Neuron (in vitro differentiated cells): ENCODE results near the gene OR7A10.

Experiments
- H2AFZ ChIP-seq: one replicate; pipeline ENCODE4 v1.6.1; 2013; ENCODE audit warnings: low read depth, mild to moderate bottlenecking, inconsistent platforms, low read length, moderate library complexity
- H3K27me3 ChIP-seq: one replicate; pipeline ENCODE4 v1.6.1; 2013; ENCODE audit warnings: low read length; ENCODE audit not compliant: insufficient read depth
- H3K36me3 ChIP-seq: one replicate; pipeline ENCODE4 v1.6.1; 2013; ENCODE audit warnings: low read length; ENCODE audit not compliant: insufficient read depth
- H3K4me1 ChIP-seq: one replicate; pipeline ENCODE4 v1.6.1; 2013; ENCODE audit warnings: low read length; ENCODE audit not compliant: insufficient read depth
- H3K4me3 ChIP-seq: 2 replicates; pipeline ENCODE4 v1.5.1; 2013; ENCODE audit warnings: mild to moderate bottlenecking, low read length, moderate library complexity
- H3K9me3 ChIP-seq: one replicate; pipeline ENCODE4 v1.6.1; 2013; ENCODE audit warnings: low read length

The OR7A10 gene

DNA sequence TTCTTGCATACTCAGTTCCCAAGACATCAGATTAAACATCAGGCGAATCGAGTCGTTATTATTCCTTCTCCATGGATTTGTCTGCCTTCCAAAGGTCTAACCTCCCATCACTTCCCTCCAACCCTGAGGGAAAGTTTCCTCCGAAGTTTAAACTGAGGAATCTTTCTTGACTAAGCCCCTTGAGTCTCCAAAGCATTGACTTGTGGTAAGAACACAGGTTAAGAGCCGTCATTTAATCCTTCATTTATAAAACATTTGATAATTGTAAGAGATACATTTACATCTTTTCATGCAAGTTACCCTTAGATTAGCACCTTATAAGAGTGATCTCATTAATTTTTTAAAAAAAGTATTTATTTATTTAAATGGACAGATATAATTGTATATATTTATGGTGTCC lies at the start of gene OR7A10:
Gene OR7A10, minus strand, starts transcription at position 101 of the 400 bp plus-strand sequence. CDS start 7,045 bp downstream, outside the sequence.
- no peaks in the 10 kb centered on the region for H3K4me1 ChIP-seq
- no peaks in the 10 kb centered on the region for H3K9me3 ChIP-seq
- no peak within 1 kb of the TSS for H2AFZ ChIP-seq
- H3K36me3 ChIP-seq: no peaks in the 10 kb centered on the region
- no peak within 1 kb of the TSS for H3K4me3 ChIP-seq
- H3K27me3 ChIP-seq: no peaks in the 10 kb centered on the region

DNA sequence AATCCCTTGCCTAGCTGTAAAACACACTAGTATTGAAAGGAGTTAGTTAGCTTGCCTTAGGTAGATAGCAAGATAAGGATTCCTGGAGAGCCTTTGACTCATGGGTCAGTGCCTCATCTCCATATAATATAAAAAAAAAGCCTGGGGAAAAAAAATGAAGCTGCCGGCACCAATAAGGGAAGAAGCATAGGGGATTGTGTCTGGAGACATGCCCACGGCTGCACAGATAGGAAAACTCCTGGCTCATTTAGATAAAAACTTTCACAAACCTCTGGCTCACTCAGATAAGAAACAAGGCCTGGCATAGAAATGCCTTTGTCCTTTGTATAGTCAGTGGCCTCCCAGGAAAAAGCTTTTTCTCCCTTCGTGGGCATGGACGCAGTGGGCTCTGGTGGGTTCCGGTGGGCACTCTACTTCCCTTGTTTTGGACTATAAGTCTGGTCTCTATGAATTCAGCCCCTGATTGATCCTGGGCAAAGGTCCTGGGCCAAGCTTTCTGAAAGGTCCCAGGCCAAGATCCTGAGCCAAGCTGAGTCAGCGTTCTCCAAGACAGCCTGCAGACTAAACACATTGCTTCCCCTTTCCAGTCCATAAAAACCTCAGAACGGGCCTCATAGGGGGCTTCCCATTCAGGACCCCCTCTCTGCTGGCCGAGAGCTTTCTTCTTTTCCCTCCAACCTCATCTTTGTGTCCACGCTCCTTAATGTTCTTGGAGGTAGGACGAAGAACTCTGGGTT lies 42.1 kb upstream of the OR7A10 start:
- Histone ChIP-seq H3K27me3 (peaks cover 10% of the 10 kb centered on the region), H3K4me1 (peaks cover 5% of the 10 kb centered on the region), H3K4me3 (no peak overlapping the region), H2AFZ (no peak overlapping the region), H3K9me3 (no peaks in the 10 kb centered on the region), H3K36me3 (no peaks in the 10 kb centered on the region)

DNA sequence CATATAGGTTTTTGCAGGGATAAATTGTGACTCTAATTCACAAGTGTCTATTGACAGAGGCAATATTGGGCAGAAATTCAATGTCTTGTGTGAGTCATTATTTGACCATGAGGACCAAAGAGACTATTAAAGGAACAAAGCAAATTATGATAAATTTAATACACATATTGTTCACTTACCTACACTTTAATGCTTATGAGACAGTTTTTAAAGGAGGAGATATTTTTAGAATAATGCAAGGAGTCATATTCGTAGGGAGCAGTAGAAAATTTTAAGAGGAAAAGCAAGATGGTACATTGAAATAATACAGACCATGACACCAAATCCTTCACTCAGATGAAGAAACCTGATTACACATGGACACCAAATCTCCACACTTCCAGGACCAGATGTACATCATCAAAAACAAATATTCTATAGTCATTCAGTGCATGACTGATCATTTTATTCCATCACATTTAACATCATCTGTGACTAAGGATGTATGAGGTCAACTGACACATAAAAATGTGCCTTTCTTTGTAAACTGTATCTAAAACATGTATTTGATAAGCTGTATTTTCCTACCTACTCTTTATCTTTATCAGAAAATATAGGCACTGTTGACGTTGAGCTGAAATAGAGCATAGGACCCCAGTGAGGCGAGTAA lies 41.4 kb upstream of the OR7A10 start:
- H3K9me3 ChIP-seq: no peaks in the 10 kb centered on the region
- no peak overlapping the region for H2AFZ ChIP-seq
- no peaks in the 10 kb centered on the region for H3K36me3 ChIP-seq
- peaks cover 5% of the 10 kb centered on the region for H3K4me1 ChIP-seq
- H3K27me3 ChIP-seq: peaks cover 10% of the 10 kb centered on the region
- H3K4me3 ChIP-seq: no peak overlapping the region

DNA sequence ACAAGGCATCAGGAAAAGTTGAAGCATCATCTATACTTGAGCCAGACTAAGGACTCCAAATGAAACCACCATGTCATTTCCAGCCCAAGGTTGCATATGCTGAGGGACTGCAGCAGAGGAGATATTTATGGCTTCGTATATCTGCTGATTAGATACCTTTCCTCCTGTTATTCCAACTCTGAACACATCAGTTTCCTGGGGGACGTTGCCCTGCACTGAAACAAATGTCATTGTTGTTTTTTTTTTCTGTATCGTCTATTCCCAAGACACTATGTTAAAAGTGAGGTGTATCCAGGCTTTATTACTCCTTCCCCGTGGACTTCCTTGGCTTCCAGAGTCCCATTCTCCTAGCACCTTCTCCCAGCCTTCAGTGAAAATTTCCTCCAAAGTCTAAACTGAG lies 37.3 kb upstream of the OR7A10 start, which contains the start of gene OR7A17:
Gene OR7A17, minus strand, starts transcription at position 101 of the 400 bp plus-strand sequence. CDS start 4,777 bp downstream, outside the sequence.
- H3K27me3 ChIP-seq: peaks cover 9% of the 10 kb centered on the region
- no peak within 1 kb of the TSS for H3K4me3 ChIP-seq
- H3K4me1 ChIP-seq: peaks cover 5% of the 10 kb centered on the region
- no peaks in the 10 kb centered on the region for H3K9me3 ChIP-seq
- H3K36me3 ChIP-seq: no peaks in the 10 kb centered on the region
- H2AFZ ChIP-seq: no peak within 1 kb of the TSS

GRCh38 chr19:14871619-14872230 lies 23.0 kb upstream of the OR7A10 start:
- H3K4me3 ChIP-seq: no peak overlapping the region
- no peak overlapping the region for H2AFZ ChIP-seq
- H3K9me3 ChIP-seq: no peaks in the 10 kb centered on the region
- no peaks in the 10 kb centered on the region for H3K36me3 ChIP-seq
- no peaks in the 10 kb centered on the region for H3K4me1 ChIP-seq
- no peaks in the 10 kb centered on the region for H3K27me3 ChIP-seq

DNA sequence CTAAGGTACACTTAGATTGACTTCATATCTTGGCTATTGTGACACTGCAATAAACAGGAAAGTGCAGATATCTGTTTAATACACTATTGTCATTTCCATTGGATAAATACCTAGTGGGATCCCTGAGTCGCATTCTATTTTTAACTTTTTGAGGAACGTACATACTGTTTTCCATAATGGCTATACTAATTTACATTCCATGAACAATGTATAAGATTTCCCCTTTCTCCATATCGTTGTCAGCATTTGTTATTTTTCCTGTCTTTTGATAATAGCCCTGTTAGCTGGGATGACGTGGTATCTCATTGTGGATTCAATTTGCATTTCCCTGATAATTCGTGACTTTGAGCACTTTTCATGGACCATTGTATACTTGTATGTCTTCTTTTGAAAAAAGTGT lies 19.8 kb upstream of the OR7A10 start:
- Histone ChIP-seq H3K4me1 (no peaks in the 10 kb centered on the region), H3K4me3 (no peak overlapping the region), H2AFZ (no peak overlapping the region), H3K36me3 (no peaks in the 10 kb centered on the region), H3K9me3 (no peaks in the 10 kb centered on the region), H3K27me3 (peaks cover 3% of the 10 kb centered on the region)

GRCh38 chr19:14843578-14843977 lies 5.1 kb downstream of the OR7A10 start:
- H3K4me1 ChIP-seq: no peaks in the 10 kb centered on the region
- H3K4me3 ChIP-seq: no peak overlapping the region
- no peaks in the 10 kb centered on the region for H3K27me3 ChIP-seq
- H2AFZ ChIP-seq: no peak overlapping the region
- no peaks in the 10 kb centered on the region for H3K9me3 ChIP-seq
- H3K36me3 ChIP-seq: no peaks in the 10 kb centered on the region

DNA sequence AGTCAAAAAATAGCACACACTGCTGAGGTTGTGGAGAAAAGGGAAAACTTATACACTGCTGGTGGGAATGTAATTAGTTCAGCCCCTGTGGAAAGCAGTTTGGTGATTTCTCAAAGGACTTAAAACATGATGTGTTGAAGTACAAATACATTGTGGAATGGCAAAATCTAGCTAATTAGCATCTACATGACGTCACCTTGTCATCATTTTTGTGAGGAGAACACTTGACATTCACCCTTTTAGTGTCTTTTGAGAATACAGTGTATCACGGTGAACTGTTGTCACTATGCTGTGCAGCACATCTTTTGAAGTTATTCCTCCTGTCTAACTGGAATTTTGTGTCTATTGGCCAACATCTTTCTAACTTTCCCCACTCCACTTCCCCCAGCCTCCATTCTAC lies 5.6 kb downstream of the OR7A10 start:
- no peaks in the 10 kb centered on the region for H3K9me3 ChIP-seq
- no peak overlapping the region for H2AFZ ChIP-seq
- no peak overlapping the region for H3K4me3 ChIP-seq

DNA sequence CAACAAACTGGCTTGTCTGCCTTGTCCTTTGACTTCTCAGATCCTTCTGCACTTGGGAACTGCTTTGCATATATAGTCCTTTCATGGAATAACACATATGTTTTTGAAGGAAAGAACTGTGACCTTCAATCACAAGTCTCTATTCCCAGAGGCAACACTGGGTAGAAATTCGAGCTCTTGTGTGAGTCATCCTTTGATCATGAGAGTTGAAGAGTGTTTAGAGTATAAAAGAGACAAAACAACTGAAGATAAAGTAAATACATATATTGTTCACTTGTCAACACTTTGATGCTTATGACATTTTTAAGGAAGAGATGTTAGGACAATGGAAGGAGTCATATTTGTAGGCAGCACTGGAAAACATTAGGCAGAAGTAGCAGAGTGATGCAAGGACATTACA lies 8.5 kb downstream of the OR7A10 start:
- Histone ChIP-seq H3K4me3 (no peak overlapping the region), H3K27me3 (no peaks in the 10 kb centered on the region), H3K9me3 (no peaks in the 10 kb centered on the region), H3K4me1 (no peaks in the 10 kb centered on the region), H2AFZ (no peak overlapping the region), H3K36me3 (no peaks in the 10 kb centered on the region)

More for the DNA sequence above, 5.6 kb downstream of the OR7A10 start:
- no peaks in the 10 kb centered on the region for H3K27me3 ChIP-seq
- H3K4me1 ChIP-seq: no peaks in the 10 kb centered on the region
- no peaks in the 10 kb centered on the region for H3K36me3 ChIP-seq

DNA sequence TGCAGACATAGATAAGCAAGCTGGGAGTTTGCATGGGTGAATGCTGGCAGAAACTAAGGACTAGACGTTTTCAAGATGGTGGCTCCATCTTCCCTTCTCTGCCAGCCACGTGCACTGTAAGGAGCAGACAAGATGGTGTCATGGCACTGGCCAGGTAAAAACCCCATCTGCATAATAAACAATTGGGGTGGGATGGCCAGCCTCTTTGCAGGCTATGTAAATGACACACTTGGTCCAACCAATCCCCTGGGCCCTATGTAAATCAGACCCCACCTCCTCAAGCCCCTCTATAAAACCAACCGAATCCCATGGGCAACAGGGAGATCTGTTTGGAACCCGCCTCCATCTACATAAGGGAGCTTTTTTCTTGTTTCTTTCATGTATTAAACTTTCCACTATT lies 11.3 kb downstream of the OR7A10 start:
- no peaks in the 10 kb centered on the region for H3K9me3 ChIP-seq
- H3K4me1 ChIP-seq: no peaks in the 10 kb centered on the region
- H2AFZ ChIP-seq: no peak overlapping the region
- no peaks in the 10 kb centered on the region for H3K27me3 ChIP-seq
- H3K4me3 ChIP-seq: no peak overlapping the region
- H3K36me3 ChIP-seq: no peaks in the 10 kb centered on the region

DNA sequence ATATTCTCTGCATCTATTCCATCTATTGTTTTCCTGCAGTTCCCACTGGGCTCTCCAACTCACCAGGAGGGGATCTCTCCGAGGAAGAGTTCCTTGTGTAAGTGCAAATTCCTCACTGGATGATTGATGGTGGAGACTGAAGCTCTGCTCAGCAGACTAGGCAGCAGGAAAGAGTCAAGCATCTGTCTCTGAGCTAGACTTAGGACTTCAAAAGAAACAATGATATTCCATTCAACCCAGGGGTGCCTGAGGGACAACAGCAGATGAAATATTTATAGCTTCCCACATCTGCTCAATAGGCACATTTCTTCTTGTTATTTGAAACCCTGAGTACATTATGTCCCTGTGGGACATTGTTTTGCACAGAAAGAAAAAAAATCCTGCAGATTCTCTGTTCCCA lies 13.7 kb downstream of the OR7A10 start, which contains the start of the genes OR7A5 and OR7C1:
Gene OR7A5, minus strand, starts transcription at position 175 of the 400 bp plus-strand sequence. CDS start 6,944 bp downstream, outside the sequence.
Gene OR7C1, minus strand, starts transcription at position 175 of the 400 bp plus-strand sequence. CDS start 35,049 bp downstream, outside the sequence.
- Histone ChIP-seq H3K27me3 (peaks cover 3% of the 10 kb centered on the region), H2AFZ (no peak within 1 kb of the TSS), H3K9me3 (no peaks in the 10 kb centered on the region), H3K36me3 (no peaks in the 10 kb centered on the region), H3K4me1 (no peaks in the 10 kb centered on the region), H3K4me3 (no peak within 1 kb of the TSS)

DNA sequence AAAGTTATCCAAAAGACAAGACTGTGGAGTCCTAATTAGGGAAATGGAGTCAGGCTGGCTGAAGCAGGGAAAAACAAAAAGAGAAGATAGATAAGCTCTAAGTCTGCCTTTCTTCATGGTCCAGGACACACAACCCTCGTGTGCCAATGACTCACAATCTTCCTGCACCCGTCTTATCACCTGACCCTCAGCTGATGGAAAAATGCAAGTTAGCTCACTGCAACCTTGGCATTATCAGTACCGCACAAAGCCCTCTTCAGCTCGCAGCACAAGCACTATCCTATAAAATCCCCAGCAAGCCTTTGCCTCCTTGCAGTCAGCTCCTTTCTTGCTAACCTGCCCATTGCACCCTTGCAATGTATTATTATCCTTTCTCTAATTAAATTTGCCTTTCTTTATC lies 18.0 kb downstream of the OR7A10 start:
- Histone ChIP-seq H3K4me3 (no peak overlapping the region), H3K4me1 (no peaks in the 10 kb centered on the region), H3K36me3 (no peaks in the 10 kb centered on the region), H3K9me3 (no peaks in the 10 kb centered on the region), H2AFZ (no peak overlapping the region), H3K27me3 (peaks cover 9% of the 10 kb centered on the region)

DNA sequence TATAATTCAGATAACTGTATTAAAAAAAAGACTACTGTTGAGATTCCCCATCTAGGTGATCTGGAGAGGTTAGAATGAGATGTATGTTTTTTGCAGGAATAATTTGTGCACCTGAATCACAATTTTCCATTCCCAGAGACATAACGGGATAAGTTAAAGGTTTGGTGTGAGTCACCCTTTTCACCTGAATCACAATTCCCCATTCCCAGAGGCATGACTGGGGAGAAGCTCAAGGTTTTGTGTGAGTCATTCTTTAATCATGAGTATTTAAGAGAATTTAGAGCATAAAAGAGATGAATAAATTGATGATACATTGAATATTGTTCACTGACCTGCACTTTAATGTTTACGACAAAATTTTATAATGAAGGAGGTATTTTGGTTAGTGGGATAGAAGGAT lies 22.7 kb downstream of the OR7A10 start:
- Histone ChIP-seq H3K27me3 (peaks cover 13% of the 10 kb centered on the region), H3K36me3 (no peaks in the 10 kb centered on the region), H3K4me1 (no peaks in the 10 kb centered on the region), H2AFZ (no peak overlapping the region), H3K9me3 (no peaks in the 10 kb centered on the region), H3K4me3 (no peak overlapping the region)
